ENCODE measurements around the gene KLHL29.

KLHL29 gene

DNA sequence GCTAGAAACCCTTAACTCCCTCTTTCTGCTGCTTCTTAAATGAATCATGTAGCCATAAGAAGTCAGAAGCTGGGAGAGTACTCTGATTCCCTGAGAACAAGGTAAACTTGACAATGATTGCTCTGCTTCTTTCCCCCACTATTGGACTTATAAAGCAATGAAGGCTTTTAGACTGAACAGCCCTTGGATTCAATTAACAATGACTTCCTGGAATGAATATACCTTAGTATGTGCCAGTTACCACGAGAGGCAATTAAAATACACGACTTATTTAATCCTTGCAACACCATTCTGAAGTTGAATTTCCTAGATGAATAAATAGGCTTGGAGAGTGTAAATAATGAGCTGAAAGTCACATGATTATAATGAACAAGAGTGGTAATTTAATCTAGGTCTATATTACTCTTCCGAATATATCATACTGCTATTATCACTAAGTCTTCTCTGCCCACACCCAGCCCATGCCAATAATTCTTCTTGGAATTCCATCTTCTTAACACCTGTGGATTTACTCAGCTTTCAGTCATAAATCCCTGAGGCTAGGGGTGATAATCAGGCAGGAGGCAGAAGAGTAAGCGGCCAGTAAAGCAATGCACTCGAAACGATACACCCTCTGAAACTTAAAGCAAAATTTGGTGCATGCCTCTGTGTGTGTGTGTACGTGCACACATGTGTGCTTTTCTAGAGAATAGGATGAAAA, 371.8 kb downstream of the KLHL29 start:
- DNase-seq, result no peak

DNA sequence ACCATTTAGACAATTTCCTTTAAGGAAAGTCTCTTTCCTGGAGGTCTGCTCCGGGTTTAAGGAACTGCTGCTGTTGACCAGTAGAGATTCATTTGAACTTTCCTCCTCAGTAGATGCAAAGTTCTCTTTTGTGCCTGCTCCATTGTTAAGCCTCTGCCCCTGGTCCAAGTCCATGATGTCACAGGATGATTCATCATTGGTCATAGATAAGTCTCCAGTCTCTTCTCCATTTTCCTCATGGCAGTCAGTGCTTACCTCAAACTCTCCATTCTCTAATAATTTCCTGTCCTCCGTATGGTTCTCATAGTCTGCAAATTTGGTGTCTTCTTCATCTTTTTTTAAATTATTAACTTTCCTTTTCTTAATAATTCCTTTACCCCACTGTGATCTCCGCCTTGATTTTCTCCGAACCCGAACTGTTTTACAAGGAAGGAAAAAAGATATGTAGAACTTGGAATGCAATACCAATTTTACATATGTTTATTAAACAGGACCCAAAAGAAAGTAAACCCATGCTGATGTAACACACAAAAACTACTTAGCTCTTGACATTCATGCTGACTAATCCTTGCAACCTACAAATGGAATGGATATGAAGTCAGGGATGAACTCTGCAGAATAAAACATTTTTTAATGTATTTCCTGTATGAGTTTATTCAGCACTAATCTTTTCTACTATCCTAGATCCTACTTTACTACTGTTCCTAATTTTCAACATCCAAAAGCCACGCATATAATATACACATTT, 372.9 kb downstream of the KLHL29 start:
- no peak for DNase-seq
